Activated CD4-positive, alpha-beta T cell treated with anti-CD3 and anti-CD28 coated beads, Interleukin-2, Interleukin-6, amounts not matched to agents 100 ng/mL and 50 ng/mL, durations not matched to agents 16 hours and 8 hours (primary cell): ENCODE measurements around the gene FAM53B.
A peak's percentile ranks its signal among the peaks of the same experiment; 100 is the strongest.

Experiments used
- DNase-seq: peaks from one replicate; pipeline ENCODE4 v3.0.0-alpha.2; 2020

The FAM53B gene

DNA sequence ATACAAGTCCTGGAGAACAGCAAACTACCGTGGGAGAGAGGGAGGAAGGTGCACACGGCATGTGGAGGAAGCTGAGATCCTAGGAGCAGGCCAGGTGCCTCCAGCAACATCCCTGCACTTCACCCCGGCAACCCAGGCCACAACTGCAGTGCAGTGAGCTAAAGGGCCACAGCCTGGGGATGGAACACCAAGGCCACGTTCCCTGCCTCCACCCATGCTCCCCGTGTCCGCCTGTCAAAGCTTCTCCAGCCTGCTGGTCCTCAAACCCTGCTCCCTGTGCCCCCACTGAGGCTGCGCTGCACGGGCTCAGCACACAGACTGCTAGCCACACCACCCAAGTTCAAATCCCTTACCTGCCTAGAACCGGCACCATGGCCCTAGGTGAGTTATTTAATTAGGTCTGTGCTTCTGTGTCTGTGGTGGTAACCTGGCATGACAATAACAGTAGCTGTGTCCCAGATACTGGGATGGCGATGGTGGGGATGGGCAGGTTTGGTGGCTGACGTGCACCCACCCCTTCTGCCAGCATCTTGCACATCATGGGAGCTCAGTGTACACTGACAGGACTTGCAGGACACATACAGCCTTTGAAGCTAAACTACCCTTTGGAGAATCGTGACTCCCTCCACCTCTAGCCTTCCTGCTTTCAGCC lies 85.5 kb downstream of the FAM53B start:
- DNase-seq: no peak

DNA sequence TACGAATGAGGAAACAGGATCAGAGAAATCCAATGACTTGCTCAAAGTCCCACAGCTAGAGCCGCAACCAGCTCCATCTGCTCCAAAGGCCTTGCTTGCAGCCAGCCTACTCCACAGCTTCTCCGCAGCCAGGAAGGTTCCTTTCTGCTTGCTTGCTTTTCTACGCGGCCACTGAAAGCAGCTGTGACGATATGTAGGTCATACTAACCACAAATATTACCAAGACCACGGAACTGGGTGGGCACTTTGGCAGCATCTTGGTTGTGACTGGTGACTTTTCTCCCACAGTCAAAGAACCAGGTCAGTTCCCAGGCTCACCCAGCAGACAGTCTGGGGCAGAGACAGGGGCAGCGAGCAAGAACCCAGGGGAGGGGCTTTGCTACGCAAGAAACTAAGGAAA lies 86.4 kb downstream of the FAM53B start:
- peak; percentile 49 for DNase-seq

DNA sequence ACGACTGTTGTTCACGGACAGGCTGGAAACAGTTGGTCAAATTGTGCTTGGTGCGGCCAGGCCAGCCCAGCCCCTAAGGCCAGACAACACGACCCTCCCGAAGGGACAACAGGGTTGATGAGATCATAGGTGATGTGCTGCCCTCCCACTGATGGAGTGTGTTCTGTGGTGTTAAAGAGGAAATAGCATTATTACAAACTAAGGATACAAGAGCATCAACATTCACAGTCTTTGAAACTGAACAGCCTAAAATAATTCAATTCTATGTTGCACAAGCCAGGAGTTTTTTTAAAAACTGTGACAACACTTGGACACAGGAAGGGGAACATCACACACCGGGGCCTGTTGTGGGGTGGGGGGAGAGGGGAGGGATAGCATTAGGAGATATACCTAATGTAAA lies 87.6 kb downstream of the FAM53B start:
- DNase-seq: no peak

DNA sequence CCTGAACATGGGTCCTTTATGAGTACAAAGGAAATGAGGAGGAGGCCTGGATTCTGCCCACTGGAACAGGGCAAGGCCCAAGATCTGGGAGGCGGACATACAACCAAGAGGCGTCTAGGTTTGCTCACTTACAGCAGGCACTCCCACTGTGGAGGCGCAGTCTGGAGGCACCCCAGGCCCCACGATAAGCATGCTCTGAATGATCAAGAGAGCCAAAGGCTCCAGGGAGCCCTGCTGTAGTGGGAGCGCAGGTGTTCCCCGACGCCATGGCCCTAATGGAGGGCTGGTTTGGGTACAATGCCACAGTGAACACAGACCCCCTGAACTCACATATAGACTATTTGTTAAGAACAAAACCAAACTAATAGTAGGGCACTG lies 88.1 kb downstream of the FAM53B start:
- DNase-seq: no peak

DNA sequence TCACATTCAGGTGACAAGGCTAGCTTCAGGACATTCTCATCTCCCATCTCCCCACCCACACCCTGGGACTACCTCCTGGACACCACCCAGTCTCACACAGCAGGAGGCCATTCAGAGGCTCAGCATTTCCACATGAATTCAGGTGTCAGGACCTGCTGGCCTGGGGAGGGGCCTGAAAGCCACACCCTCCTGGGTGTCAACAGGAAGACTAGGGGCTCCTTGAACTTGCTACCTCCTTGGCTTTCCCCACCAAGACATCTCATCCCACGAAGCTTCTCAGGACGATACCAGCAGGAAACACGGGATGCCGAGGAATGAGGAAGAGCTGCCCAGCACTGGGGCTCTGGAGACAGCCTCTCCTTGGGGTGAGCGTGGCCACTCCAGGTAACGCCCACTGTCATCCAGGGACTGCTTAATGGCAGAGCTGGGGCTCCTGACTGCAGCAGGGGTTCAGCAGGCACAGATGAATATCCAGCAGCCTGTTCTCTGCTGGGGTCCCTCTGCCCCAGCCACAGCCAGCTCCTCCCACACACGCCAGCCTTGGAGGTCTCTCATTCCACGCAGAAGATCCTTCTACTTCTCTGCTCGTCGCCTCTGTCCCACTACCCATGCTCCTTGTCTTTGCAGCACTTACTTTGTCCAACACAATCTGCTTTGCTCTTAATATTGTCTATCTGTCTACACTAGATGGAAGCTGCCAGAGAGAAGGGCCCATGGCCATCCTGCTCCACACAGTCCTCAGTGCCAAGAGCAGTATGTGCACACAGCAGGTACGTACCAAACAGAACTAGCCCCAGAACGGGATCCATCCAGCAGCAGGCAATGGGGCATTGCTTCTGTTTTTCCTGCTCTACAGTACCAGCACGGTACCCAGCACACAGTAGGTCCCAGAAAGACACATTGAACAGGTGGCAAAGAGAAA lies 88.7 kb downstream of the FAM53B start:
- no peak for DNase-seq

DNA sequence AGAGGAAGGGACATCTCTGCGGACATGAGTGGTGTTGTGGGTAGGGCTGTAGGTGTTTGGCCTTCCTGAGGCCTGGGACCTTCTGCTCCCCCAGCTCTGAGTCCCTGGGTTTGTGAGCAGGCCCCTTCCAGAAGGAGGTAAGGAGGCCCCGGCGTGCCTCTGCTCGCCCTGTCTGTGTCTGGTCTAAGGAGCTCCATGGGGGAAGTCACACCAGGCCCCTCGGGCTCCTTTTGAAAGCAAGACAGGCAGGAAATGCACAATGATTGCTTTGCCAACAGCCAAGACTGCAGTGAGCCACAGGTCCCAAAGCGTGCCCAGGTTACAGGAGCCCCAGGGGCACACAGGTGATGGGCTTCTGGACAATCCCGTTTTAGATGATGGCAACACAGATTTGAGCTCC lies 89.5 kb downstream of the FAM53B start:
- no peak for DNase-seq

DNA sequence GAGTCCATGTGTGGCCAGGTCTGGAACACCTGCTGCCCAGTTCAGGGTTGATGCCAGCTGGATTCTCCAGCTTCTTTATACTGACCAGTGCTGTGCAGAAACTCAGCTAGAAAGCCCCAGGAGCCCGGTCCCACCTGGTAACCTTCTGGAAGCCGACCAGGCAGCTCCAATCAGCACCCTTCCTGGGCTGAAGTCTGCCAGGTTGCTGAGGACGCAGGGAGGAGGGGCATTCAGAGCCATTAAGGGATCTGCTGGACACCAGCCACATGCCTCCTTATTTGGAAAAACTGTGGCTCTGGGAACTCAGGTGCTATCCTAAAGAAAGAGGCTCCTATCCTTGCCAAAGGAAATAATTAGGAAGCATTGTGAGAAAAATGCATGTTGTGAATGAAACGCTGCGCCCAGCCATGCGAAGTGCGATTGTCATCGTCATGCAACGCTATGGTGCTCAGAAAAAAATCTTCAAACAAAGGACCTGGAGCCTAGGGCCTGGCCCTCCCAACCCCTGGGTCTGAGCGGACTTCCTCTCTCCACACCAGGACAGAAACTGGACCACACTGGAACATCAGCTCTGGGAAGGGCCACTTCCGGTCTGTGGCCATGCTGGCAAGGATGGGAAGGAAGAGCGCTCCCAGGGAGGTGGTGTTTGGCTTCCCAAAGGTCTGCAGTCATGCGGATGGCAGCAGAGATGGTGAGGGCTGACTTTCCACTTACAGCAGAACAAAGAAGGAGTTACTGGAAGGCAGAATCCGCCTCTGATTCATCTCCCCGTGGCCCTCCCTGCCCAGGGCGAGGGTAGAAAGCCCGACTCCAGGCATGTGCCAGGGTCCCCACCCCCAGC lies 90.1 kb downstream of the FAM53B start:
- no peak for DNase-seq

DNA sequence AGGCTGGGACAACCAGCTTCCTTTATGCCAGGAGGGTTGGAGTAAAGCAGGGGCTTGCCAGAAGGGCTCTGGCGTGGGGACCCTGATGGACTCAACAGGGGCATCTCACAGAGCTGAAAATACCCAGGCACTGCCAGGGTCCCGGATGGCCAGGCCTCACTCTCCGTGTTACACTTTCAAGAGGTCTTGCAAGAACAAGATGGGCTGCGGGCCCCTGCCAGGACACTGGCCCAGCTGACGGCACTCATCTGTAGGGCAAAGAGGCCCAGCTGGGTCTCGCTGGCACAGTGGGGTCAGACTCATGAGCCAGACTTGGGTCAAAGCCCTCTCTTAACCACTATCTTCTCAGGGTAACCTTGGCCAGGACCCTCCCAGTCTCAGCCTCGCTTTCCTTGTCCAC lies 90.9 kb downstream of the FAM53B start:
- no peak for DNase-seq

DNA sequence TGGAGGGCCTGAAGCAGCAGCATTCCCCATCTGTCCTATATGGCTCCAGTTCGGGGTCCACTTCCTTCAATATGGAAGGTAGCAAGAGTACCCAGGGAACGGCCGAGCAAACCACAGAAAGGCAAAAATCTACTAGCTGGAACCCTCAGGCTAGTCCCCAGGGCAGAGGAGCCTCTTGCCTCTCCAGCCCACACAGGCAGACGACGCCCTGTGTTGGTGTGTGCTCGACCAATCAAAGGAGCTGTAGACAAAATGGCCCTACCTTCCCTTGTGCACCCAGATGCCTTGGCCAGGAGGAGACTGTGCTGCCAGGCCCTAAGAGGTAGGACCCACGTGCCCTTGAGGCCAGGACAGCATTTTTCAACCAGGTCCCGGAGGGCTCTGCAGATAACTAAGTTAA lies 91.5 kb downstream of the FAM53B start:
- DNase-seq: no peak

DNA sequence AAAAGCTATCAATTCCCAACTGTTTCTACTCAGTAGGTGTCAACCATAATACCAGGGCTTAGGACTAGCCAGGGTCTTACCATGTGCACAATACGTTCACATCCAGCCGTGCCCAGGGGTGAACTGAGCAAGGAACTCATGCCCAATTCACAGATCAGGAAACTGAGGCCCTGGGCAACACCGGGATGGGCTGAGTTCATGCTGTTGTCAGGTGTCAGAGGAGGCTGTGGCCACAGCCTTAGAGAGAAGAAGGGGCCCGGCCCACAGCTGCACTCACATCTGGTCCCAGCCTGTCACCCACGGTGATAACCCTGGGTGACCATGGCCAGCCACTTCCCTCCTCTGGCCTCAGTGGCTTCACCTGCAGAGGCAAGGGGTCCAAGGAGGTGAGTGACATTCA lies 92.0 kb downstream of the FAM53B start:
- no peak for DNase-seq

DNA sequence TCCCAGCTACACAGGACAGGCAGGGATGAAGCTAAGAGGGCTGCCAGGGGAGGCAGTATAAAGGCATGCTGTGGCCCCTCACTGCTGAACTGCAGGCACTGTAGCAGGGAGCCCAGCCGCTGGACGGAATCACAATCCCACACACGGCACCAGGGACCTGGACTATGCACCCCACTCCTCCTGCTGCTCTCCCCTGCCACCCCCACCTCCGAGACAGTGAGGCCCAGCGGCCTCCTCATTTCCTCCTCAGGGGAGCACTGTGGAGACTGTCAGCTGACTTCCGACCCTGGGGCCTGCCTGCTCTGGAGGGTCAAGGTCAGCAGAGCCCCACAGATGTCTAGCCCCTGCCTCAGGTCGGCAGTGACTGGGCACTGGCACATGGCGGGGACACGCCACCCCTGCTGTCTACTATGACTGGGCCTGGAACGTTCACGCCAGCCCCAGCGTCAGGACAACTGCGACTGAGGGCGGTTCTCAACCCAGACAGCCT lies 92.7 kb downstream of the FAM53B start:
- no peak for DNase-seq

DNA sequence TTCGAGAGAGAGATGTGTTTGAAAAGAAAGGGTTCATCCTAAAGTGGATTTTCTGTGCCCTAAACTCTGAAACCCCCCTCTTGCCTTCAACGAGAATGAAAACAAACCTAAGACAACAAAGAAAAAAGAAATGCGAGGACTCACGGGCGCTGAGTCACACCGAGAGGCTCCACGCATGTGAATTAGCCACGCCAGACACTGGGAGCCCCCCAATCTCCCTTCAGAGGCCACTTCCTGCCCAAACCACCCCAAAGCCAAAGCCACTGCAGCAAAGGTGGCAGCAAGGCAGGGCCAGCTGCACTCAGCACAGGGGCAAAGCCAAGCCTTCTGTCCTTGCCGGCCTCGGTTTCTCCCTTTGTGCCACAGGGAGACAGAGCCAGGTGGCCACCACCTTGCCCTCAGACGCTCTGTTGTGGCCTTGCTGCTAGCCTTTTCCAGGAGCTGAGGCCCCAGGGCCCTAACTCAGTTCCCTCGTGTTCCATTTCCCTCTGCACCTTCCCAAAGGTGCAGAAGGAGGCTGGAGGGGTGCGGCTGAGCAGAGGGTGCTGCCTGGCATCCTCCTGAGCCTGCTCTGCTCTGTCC lies 93.3 kb downstream of the FAM53B start:
- DNase-seq: peak; percentile 67

DNA sequence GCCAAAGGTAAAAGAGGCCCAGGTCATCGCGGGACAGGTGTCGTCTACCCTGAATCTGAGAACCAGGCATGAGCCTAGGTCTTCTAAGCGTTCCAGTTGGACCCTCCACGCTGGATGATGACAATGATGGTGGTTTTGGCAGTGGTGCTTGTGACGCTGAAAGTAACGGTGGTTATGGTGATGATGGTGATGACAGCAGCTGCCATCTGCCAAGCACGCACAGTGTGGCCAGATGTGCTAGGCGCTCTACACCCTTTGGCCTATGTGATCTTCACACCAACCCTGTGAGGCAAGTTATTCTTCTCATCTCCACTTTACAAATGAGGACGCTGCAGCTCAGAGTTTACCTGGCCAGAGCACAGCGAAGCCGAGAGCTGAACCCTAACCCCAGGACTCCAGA lies 93.9 kb downstream of the FAM53B start:
- no peak for DNase-seq

DNA sequence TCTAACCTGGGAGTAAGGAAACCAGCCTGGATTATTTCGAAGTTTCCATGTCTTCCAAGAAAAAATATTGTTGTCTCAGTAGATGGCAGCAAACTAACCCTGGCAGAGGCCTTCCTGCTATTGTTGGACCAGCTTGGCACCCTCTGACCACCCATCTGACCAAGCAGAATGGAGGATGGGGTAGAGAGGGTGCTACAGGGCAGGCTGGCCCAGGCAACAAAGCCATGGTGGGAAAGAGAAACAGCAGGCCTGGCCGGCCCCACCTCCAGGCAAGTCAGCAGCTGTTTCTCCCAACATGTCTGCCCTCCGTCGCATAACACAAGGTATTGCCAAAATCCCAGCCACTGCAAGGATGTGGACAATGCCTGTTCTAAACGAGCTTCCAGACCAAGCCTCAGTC lies 95.0 kb downstream of the FAM53B start:
- DNase-seq: no peak

DNA sequence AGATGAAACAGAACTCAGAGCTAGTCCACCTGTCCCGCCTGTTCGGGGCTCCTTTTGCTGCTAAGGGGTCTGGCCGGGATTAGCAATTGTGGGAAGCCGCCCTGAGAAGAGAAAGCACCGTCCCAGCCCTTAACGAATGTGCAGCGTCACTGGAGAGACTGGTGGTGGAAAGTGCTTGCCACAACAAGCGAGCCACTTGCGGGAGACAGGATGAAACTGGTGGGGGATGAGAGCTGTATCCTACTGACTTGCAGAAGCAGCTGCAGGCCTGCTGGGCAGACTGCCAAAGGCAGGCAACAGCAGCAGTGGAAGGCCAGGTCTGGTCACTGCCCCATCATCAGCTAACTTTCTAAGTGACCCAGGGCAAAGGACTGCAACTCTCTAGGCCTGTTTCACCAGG lies 95.4 kb downstream of the FAM53B start:
- DNase-seq: peak; percentile 71

DNA sequence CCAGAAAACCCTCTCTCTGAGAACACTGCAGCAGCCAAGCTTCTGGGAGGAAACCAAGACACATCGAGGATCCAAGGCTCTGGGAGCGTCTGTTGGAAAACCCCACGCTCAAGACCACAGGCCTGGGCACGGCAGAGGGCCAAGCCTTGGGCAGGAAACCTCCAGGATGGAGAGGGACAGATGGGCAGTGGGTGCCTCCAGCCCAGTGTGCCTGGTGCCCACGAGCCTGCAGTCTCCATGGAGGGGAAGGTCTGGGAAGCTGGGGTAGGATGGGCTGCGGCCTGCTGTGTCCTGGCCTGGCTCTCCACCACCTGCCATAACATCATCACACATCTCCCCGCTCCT lies 96.1 kb downstream of the FAM53B start:
- no peak for DNase-seq

DNA sequence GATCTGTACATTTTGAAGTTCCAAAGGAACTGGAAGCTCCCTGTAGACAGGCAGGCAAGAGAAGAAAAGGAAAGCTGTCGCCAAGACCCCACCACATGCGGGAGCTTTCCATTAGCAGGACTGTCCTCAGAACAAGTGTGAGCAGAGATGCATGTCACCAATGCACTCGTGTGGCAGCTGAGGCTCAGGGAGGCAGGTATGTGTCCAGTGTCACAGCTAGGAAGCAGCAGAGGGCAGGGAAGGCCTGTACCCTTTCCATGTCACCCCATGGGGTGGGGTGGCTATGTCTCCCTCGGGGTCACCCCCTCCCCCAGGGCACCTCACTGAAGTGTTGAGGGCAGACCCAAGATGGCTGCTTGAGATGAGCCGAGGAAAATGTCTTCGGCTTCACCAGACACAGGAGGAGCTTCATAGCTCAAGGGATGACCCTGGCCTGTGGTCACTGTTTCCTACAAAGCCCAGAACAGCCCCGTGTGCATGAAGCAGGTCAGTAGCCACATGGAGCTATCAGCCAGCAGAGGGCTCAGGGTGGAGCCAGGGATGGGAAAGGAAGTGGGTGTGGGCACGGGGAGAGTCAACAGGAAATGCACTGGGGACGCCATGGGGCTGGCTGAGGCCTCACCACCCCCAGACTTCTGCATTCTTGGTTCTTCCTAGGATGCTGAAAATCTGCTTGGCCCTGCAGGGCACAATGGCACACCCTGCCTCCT lies 96.6 kb downstream of the FAM53B start:
- peak; percentile 85 for DNase-seq

DNA sequence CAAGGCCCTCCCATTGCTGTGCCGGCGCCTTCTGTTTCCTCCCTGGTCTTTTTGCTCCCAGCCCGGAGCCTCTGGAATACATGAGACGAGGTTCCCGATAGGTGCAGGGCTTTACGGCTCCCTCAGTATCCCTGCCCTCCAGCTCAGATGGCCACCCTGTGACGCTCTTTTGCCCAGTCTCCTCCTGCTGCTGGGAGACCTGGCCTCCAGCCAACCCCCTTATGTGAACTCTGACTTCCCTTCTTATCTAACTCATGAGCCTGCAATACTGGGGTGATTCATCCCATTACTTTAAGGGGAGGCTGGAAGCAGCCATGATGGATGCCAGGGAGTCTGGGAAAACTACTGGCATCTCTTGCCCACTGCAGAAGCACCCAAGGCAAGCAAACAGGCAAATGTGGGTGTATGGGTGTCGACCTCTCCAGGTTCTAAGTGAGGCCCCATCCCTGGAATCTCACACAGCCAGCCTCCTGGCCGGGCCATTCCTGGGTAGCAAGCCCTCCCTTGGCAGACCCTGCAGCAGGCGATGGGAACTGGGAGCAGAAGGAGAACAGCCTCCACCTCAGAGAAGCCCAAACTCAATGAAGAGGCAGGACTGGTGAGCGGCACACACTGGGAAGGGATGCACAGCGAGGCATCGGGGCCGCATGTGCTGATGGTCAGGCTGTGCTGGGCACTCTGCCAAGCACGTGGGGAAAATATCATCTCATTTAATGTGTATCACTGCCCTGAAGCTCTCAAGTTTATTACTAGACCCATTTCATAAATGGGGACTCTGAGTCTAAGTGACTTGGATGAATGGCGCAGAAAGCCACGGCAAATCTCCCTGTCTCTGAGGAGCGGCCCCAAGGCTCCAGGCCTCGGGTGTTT lies 97.5 kb downstream of the FAM53B start:
- DNase-seq: no peak

DNA sequence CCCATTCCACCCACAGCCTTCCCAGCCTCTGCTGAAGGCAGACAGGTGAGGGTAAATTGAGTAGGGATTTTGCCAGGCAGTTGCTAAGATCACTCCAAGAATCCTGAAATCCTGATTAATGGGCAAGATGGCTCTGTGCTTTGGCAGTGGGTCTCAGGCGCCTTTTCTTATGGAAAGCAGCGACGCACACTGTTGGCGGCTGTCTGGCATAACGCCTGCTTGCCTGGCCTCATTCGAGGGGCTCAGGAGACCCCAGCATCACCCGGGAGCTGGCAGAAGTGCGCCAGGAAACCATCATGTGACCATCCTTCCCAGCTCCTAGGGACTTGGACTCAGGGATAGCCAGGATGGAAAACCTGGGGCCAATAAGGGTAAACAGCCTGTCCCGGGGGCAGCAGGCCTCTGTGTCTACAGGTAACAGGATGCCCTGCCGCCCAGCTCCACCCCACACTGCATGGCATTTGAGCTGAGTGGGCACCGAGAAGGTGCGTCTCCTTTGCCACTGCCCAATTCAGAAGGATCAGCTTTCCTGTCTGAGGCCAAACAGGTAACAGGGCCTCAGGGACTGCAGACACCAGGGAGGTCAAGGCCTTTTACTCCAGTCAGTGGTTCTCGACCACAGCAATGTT lies 98.6 kb downstream of the FAM53B start:
- no peak for DNase-seq

DNA sequence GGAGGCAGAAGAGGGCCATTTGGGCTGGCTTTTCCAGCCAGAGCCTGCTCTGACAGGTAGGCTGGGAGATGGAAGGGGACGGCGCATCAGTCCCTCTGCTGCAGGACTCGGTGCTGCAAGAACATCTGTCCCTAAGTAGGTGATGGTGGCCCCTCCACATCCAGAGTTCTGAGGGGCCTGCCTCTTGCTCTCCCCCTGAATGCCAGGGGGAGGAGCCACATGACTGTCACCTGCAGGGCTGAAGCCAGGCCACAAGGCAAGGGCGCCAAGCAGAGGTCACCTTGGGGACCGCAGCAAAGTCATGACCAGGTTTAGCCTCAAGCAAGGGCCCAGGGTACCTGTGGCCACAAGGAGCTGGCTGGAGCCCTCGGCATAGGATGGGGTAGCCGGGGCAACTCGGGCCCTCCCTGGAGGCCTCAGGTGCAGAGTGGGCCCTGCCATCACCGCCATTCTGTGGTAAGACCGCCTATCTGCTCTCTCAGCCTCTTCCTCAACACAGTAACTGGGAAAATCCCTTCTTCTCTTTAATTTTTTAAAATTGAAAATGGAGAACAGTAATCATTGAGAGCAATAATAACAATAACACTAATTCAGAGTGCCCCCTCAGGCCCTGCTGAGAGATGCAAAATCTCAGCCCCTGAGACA lies 99.3 kb downstream of the FAM53B start:
- DNase-seq: no peak
